Measurements from ENCODE around the gene ADAMTSL3.

ADAMTSL3 gene

DNA sequence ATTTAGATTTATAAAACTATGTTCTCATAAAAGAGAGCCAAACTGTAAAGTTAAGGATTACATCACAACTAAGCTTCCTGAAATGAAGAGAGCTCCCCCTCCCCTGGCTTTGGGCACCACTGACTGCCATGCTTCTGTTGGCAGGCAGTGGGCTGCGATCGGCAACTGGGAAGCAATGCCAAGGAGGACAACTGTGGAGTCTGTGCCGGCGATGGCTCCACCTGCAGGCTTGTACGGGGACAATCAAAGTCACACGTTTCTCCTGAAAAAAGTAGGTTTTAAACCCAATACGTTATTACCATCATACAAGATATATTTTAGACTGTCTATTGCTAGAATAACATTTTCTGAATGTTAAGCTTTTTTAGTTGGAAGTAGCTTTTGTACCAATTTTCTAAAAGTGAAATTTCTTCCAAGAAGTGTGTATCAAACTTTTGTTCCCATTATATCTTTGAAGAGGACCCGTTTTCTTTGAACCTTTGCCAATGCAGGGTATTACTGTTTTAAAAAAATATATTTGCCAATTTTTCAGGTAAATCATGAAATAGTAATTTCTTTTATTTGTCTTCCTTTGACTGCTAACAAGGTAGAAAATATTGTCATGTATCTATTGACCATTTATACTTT, 184.1 kb downstream of the ADAMTSL3 start:
- Histone ChIP-seq H3K36me3 (ENCODE audit: control insufficient read depth, insufficient read depth, low read length) (no peaks in the 10 kb centered on the region), H3K27me3 (ENCODE audit: control insufficient read depth, insufficient read depth, low read length) (no peaks in the 10 kb centered on the region), H3K9me3 (ENCODE audit: control insufficient read depth, insufficient read depth, low read depth, low read length) (no peaks in the 10 kb centered on the region), H3K9ac (ENCODE audit: low read length) (no peak overlapping the region), H3K4me1 (ENCODE audit: control insufficient read depth, insufficient read depth, low read length) (peaks cover 3% of the 10 kb centered on the region; the same call in 1 of the 2 replicates), H3K4me3 (ENCODE audit: low read depth, low read length) (no peak overlapping the region), H3K27ac (ENCODE audit: low read depth, low read length) (no peak overlapping the region)

DNA sequence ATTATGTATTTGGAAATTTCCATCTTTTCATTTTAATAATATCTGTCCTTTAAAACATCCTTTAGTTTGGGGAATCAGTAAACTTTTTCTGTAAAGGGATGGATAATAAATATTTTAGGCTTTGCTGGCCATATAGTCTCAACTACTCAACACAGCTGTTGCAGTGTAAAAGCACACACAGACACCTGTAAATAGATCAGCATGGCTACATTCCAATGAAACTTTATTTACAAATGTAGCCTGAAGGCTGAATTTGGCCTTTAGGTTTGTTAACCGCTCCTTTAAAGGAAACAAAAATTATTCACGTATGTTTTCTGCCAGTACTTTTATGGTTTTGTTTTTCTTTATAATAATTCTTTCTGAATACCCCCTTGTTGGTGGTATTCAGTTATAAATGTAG, 184.8 kb downstream of the ADAMTSL3 start:
- no peak overlapping the region for H3K27ac ChIP-seq (ENCODE audit: low read depth, low read length)
- no peaks in the 10 kb centered on the region for H3K27me3 ChIP-seq (ENCODE audit: control insufficient read depth, insufficient read depth, low read length)
- no peak overlapping the region for H3K4me3 ChIP-seq (ENCODE audit: low read depth, low read length)
- H3K9me3 ChIP-seq (ENCODE audit: control insufficient read depth, insufficient read depth, low read depth, low read length), result no peaks in the 10 kb centered on the region
- no peaks in the 10 kb centered on the region for H3K36me3 ChIP-seq (ENCODE audit: control insufficient read depth, insufficient read depth, low read length)
- peaks cover 3% of the 10 kb centered on the region; the same call in 1 of the 2 replicates for H3K4me1 ChIP-seq (ENCODE audit: control insufficient read depth, insufficient read depth, low read length)
- no peak overlapping the region for H3K9ac ChIP-seq (ENCODE audit: low read length)

DNA sequence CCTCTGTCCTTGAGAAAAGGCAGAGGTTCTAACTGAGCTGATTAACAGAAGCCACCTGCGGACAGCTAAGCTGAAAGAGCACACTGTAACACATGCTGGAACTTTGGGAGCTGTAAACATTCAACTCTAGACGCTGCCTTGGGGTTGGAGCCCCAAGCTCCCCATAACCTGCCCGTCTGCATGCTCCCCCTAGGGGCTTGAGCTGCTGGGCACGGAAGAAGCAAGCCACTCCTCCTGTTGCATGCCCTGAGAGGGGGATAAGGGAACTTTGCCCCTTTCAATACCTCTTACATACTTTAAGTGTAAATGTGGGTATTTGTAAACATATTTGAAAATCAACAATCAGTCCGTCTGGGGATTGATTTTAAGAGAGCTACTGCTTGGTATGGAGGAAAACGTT, 188.4 kb downstream of the ADAMTSL3 start:
- Histone ChIP-seq H3K4me3 (ENCODE audit: low read depth, low read length) (no peak overlapping the region), H3K4me1 (ENCODE audit: control insufficient read depth, insufficient read depth, low read length) (no peaks in the 10 kb centered on the region), H3K36me3 (ENCODE audit: control insufficient read depth, insufficient read depth, low read length) (no peaks in the 10 kb centered on the region), H3K27ac (ENCODE audit: low read depth, low read length) (no peak overlapping the region), H3K27me3 (ENCODE audit: control insufficient read depth, insufficient read depth, low read length) (no peaks in the 10 kb centered on the region), H3K9ac (ENCODE audit: low read length) (no peak overlapping the region), H3K9me3 (ENCODE audit: control insufficient read depth, insufficient read depth, low read depth, low read length) (no peaks in the 10 kb centered on the region)

DNA sequence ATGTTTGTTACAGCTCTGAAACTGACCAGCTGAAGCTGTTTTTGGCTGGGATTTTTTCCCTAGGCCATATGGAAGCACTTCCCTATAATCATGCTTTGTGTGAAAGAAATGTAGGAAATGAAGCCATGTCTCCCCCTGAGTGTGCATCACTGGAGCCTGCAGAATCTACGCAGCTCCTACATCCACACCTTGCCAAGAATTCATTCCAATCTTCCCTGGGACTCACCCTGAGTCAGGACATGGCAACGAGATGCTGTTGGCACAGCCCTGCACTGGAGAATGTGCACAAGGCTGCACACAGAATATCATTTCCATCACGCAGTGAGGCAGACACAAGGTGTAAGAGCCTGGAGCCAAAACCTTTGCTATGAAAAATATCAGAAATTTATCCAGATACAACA, 189.5 kb downstream of the ADAMTSL3 start:
- H3K9me3 ChIP-seq (ENCODE audit: control insufficient read depth, insufficient read depth, low read depth, low read length), result no peaks in the 10 kb centered on the region
- no peaks in the 10 kb centered on the region for H3K27me3 ChIP-seq (ENCODE audit: control insufficient read depth, insufficient read depth, low read length)
- no peaks in the 10 kb centered on the region for H3K4me1 ChIP-seq (ENCODE audit: control insufficient read depth, insufficient read depth, low read length)
- no peak overlapping the region for H3K4me3 ChIP-seq (ENCODE audit: low read depth, low read length)
- no peak overlapping the region for H3K27ac ChIP-seq (ENCODE audit: low read depth, low read length)
- no peaks in the 10 kb centered on the region for H3K36me3 ChIP-seq (ENCODE audit: control insufficient read depth, insufficient read depth, low read length)
- no peak overlapping the region for H3K9ac ChIP-seq (ENCODE audit: low read length)

DNA sequence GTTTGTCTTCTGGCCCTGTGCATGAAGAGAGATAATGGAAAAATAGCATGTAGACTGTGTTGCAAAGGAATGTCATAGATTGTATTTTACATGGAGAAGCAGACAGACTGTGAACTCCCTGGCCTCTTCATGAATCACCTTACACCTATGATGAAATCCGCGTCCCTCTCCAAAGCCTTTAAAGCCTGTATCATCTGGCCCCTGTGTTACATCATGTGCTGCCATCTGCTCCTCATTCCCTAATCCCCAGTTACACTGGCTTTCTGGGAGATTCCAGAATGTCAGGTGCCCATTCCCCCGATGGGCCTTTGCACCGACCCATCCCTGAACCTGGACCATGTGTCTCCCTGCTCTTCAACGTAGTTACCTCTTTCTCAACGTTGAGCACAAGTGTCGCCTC, 190.8 kb downstream of the ADAMTSL3 start:
- no peak overlapping the region for H3K4me3 ChIP-seq (ENCODE audit: low read depth, low read length)
- no peaks in the 10 kb centered on the region for H3K4me1 ChIP-seq (ENCODE audit: control insufficient read depth, insufficient read depth, low read length)
- H3K27me3 ChIP-seq (ENCODE audit: control insufficient read depth, insufficient read depth, low read length), result no peaks in the 10 kb centered on the region
- no peaks in the 10 kb centered on the region for H3K36me3 ChIP-seq (ENCODE audit: control insufficient read depth, insufficient read depth, low read length)
- H3K9ac ChIP-seq (ENCODE audit: low read length), result no peak overlapping the region
- no peak overlapping the region for H3K27ac ChIP-seq (ENCODE audit: low read depth, low read length)
- no peaks in the 10 kb centered on the region for H3K9me3 ChIP-seq (ENCODE audit: control insufficient read depth, insufficient read depth, low read depth, low read length)

DNA sequence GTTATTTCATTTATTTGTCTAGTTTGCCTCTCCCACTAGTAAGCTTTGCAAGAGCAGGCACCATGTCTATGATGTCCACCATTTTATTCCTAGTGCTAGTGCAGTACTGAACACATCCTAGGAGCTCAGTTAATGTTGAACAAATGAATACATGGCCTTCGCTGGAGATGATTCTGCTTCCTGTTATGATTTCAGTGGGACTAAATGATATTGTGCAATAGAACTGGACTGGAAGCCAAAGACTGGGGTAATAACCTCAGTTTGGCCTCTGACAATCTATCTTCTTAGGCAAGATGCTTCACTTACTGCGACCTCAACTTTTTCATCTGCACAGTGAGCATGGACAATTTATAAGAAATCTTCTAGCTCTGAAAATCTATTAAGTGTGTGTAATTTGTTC, 191.3 kb downstream of the ADAMTSL3 start:
- H3K9ac ChIP-seq (ENCODE audit: low read length), result no peak overlapping the region
- no peaks in the 10 kb centered on the region for H3K4me1 ChIP-seq (ENCODE audit: control insufficient read depth, insufficient read depth, low read length)
- H3K27me3 ChIP-seq (ENCODE audit: control insufficient read depth, insufficient read depth, low read length), result no peaks in the 10 kb centered on the region
- H3K36me3 ChIP-seq (ENCODE audit: control insufficient read depth, insufficient read depth, low read length), result no peaks in the 10 kb centered on the region
- H3K4me3 ChIP-seq (ENCODE audit: low read depth, low read length), result no peak overlapping the region
- no peak overlapping the region for H3K27ac ChIP-seq (ENCODE audit: low read depth, low read length)
- H3K9me3 ChIP-seq (ENCODE audit: control insufficient read depth, insufficient read depth, low read depth, low read length), result no peaks in the 10 kb centered on the region

DNA sequence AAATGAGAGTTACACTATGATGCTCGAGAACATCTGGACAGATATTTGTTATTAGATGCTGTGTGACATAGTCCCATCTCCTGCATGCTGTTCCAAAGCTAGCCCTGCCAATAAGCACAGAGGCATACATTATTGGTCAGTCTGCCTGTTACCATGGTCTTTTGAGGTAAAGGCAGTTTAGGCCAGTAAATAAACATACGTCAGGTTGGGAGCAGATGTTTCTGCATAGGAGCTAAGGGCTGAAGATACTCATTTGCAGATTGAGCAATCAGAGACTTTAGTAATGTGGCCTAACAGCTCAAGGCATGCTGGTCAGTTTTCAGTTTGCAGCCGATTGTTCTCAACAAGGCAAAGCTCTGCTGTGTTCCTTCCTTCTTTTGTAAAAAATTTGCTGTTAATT, 192.9 kb downstream of the ADAMTSL3 start:
- Histone ChIP-seq H3K9me3 (ENCODE audit: control insufficient read depth, insufficient read depth, low read depth, low read length) (no peaks in the 10 kb centered on the region), H3K27ac (ENCODE audit: low read depth, low read length) (no peak overlapping the region)

DNA sequence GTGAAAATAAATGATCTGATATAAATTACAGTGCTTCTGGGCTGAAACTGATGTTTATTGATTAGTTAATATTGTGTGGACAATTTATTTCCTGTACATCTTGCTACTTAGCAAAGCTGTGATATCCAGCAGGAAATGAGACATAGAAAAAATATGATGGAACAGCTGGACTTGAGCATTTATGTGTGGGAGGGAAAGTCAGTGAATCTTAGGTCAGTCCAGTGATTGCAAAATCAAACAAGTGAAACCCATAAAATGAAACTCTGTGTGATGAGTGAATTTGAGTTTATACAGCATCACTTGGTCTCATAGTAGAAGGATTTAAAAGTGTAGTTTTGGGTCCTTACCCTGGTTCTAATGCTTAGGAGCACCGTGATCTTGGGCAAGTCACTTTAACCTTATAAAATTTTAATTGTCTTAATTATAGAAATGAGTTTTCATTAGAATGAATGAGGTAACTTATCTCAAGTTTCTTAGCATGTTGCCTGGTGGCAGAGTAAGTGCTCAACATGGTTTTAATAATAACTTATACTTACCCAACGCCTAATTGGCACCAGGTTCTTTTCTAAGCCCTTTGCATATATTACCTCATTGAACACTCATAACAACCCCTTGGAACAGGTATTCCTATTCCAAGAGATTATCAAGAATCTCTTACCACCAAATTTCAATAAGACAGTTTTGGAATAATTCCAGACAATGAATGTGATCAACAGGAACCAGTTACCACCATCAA, 194.6 kb downstream of the ADAMTSL3 start:
- no peaks in the 10 kb centered on the region for H3K9me3 ChIP-seq (ENCODE audit: control insufficient read depth, insufficient read depth, low read depth, low read length)
- H3K36me3 ChIP-seq (ENCODE audit: control insufficient read depth, insufficient read depth, low read length), result no peaks in the 10 kb centered on the region
- H3K4me3 ChIP-seq (ENCODE audit: low read depth, low read length), result no peak overlapping the region
- no peak overlapping the region for H3K27ac ChIP-seq (ENCODE audit: low read depth, low read length)
- no peak overlapping the region for H3K9ac ChIP-seq (ENCODE audit: low read length)
- no peaks in the 10 kb centered on the region for H3K27me3 ChIP-seq (ENCODE audit: control insufficient read depth, insufficient read depth, low read length)
- no peaks in the 10 kb centered on the region for H3K4me1 ChIP-seq (ENCODE audit: control insufficient read depth, insufficient read depth, low read length)

More for the DNA sequence above, 192.9 kb downstream of the ADAMTSL3 start:
- Histone ChIP-seq H3K4me3 (ENCODE audit: low read depth, low read length) (no peak overlapping the region), H3K36me3 (ENCODE audit: control insufficient read depth, insufficient read depth, low read length) (no peaks in the 10 kb centered on the region), H3K27me3 (ENCODE audit: control insufficient read depth, insufficient read depth, low read length) (no peaks in the 10 kb centered on the region), H3K4me1 (ENCODE audit: control insufficient read depth, insufficient read depth, low read length) (no peaks in the 10 kb centered on the region), H3K9ac (ENCODE audit: low read length) (no peak overlapping the region)

DNA sequence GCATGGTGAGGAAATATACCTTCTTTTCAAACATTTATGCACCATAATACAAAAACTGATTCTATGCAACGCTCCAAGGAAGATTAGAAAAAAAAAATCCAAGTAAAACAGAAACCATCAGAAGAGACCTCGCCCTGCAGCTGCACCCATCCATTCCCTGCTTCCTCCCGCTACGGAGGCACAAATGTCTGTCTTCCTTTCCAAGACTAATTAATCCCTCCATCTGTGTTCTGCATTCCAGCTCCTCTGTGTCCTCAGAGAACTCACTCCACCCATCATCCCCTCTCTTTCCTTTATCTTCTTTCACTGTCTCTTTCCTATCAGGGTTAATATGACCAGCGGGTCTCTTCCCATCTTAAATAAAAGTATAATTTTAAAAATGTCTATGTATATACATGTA, 196.1 kb downstream of the ADAMTSL3 start:
- H3K27me3 ChIP-seq (ENCODE audit: control insufficient read depth, insufficient read depth, low read length), result no peaks in the 10 kb centered on the region
- H3K27ac ChIP-seq (ENCODE audit: low read depth, low read length), result no peak overlapping the region
- no peaks in the 10 kb centered on the region for H3K9me3 ChIP-seq (ENCODE audit: control insufficient read depth, insufficient read depth, low read depth, low read length)
- H3K4me1 ChIP-seq (ENCODE audit: control insufficient read depth, insufficient read depth, low read length), result no peaks in the 10 kb centered on the region
- no peak overlapping the region for H3K4me3 ChIP-seq (ENCODE audit: low read depth, low read length)
- no peaks in the 10 kb centered on the region for H3K36me3 ChIP-seq (ENCODE audit: control insufficient read depth, insufficient read depth, low read length)
- H3K9ac ChIP-seq (ENCODE audit: low read length), result no peak overlapping the region

DNA sequence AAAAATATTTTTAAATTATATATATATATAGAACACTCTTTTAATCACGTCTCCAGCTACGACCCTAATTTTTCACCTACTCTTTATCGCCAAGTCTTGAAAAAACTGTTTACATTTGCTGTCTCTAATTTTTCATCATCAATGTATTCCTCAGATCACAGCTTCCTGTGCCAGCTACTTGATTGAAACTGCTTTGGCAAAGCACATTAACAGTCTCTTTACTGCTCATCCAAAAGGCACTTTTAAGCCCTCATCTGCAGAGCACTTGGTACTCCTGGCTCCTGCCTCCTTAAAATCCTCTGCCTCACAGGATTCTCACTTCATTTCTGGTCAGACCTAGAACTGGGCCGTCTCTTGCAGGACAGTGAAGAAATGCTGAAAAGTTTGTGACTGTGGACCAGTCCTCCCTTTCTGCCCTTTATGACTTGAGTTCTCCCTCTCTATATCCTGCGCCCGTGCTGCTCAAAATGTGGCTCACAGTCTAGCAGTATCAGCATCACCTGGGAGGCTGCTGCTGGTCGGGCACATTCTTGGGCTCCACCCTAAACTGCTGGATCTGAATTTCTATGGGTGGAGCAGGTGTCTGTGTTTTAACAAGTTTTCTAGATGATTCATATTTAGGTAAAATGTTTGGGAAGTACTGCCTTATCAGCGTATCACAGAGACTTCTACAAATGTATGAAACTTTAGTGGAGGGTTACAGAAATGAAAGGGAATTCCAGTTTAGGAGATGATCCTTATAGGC, 196.8 kb downstream of the ADAMTSL3 start:
- Histone ChIP-seq H3K4me3 (ENCODE audit: low read depth, low read length) (no peak overlapping the region), H3K4me1 (ENCODE audit: control insufficient read depth, insufficient read depth, low read length) (no peaks in the 10 kb centered on the region), H3K9ac (ENCODE audit: low read length) (no peak overlapping the region), H3K36me3 (ENCODE audit: control insufficient read depth, insufficient read depth, low read length) (no peaks in the 10 kb centered on the region), H3K27me3 (ENCODE audit: control insufficient read depth, insufficient read depth, low read length) (no peaks in the 10 kb centered on the region), H3K9me3 (ENCODE audit: control insufficient read depth, insufficient read depth, low read depth, low read length) (no peaks in the 10 kb centered on the region), H3K27ac (ENCODE audit: low read depth, low read length) (no peak overlapping the region)

DNA sequence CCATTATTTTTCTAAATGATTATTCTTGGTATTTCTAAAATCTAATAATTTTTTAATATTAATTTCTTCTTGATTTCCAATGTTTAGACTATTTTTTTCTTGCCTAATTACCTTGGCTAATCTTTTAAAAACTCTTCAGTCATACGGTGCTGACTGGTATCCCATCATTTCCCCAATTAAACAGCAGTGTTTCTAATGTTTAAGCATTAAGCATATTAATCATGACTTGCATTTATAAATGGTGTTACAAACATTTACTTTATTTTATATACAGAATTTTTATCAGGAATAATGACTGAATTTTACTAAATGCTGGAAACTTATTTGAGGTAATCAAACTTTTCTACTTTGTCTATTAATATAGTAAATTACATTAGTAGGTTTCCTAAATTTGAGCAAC, 199.3 kb downstream of the ADAMTSL3 start:
- no peaks in the 10 kb centered on the region for H3K4me1 ChIP-seq (ENCODE audit: control insufficient read depth, insufficient read depth, low read length)
- H3K27ac ChIP-seq (ENCODE audit: low read depth, low read length), result no peak overlapping the region

More for the DNA sequence above, 199.3 kb downstream of the ADAMTSL3 start:
- Histone ChIP-seq H3K4me3 (ENCODE audit: low read depth, low read length) (no peak overlapping the region), H3K9ac (ENCODE audit: low read length) (no peak overlapping the region), H3K36me3 (ENCODE audit: control insufficient read depth, insufficient read depth, low read length) (no peaks in the 10 kb centered on the region), H3K9me3 (ENCODE audit: control insufficient read depth, insufficient read depth, low read depth, low read length) (no peaks in the 10 kb centered on the region), H3K27me3 (ENCODE audit: control insufficient read depth, insufficient read depth, low read length) (no peaks in the 10 kb centered on the region)
